ENCODE results near the gene ADAM15.

- TF ChIP-seq, protein P1, sequence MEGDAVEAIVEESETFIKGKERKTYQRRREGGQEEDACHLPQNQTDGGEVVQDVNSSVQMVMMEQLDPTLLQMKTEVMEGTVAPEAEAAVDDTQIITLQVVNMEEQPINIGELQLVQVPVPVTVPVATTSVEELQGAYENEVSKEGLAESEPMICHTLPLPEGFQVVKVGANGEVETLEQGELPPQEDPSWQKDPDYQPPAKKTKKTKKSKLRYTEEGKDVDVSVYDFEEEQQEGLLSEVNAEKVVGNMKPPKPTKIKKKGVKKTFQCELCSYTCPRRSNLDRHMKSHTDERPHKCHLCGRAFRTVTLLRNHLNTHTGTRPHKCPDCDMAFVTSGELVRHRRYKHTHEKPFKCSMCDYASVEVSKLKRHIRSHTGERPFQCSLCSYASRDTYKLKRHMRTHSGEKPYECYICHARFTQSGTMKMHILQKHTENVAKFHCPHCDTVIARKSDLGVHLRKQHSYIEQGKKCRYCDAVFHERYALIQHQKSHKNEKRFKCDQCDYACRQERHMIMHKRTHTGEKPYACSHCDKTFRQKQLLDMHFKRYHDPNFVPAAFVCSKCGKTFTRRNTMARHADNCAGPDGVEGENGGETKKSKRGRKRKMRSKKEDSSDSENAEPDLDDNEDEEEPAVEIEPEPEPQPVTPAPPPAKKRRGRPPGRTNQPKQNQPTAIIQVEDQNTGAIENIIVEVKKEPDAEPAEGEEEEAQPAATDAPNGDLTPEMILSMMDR (IDR thresholded peaks at IDR 0.05; ENCODE audit: extremely low read depth in 1 of 2, insufficient read depth in 1 of 2, low read depth in 1 of 2, low read length in 2 of 2) = no peak
- TF ChIP-seq FOS (IDR thresholded peaks at IDR 0.05; ENCODE audit: borderline replicate concordance, insufficient read depth, low read length) (no peak), POLR2A (IDR thresholded peaks at IDR 0.05; ENCODE audit: low read depth, low read length) (no peak), MAX (IDR thresholded peaks at IDR 0.05; ENCODE audit: insufficient read depth, insufficient read length) (no peak), EZH2 (IDR thresholded peaks at IDR 0.05; ENCODE audit: borderline replicate concordance, low read depth, low read length, severe bottlenecking) (no peak), POLR2AphosphoS5 (IDR thresholded peaks at IDR 0.05; ENCODE audit: insufficient read depth, low read depth, low read length) (no peak), GATA2 (IDR thresholded peaks at IDR 0.05; ENCODE audit: insufficient read depth, insufficient read length, low read depth, low read length) (no peak)
Measured at GRCh38 chr1:155011004-155011416, 40.1 kb upstream of the ADAM15 start.

Data from endothelial cell of umbilical vein (primary cell).